OCI-M2 (cell line): ENCODE results near the gene KDM4C.

Source experiments
- DNase-seq: peaks from one replicate; lab custom pipeline; 2025; ENCODE audit not compliant: unreplicated experiment; lab: John Stamatoyannopoulos, UW

The KDM4C gene

DNA sequence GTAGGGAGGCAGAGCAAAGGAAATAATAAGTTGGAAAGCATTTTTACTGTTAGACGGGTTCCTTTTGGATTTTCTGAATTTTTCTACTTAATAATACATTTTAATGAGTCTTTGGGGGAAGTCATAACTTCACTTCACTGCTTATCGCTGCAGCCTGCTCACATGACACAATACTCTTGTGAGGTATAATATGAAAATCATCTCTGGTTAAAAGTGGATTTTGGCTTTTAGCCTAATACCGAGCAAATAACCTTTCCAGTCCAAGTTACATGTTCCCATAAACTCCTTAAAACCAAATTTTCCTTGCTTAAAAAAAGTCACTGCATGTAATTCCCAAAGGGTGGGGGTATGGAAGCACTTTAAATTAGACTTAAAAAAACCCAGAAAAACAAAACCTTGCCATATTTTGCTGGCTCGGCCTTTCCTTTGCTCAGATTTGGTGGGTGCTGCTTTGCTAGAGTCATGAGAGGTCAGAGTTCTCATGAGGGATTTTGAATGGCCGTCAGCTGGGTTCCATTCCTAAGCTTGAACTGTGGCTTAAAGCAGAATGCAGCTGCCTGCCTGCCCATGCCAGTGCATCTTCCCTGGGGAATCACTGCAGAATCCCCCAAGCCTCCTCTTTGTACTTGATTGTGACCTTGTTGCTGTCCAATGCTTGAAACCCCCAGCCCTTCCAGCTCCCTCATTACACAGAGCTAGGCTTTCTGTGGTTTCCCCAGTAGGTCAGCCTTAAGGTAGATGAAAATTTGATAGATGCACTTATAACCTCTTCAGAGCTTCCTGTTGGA, 331.8 kb downstream of the KDM4C start:
- DNase-seq = no peak

DNA sequence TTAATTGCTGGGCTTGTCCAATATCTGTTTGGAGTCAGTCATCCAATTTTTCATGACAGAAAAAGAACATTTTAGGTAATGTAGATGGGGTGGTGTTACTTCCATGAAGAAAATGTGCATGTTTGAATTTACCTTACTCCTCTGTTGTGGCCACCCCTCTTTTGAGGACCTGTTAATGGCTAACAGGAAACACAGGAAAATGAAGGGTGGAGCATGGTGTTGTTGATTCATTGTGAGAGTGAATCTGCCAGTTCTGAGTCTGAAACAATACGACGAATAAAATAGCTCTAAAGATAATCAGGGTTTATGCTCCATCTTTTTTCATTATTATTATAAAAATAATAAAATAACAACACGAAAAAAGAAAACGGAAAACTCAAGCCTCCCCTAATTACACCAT, 335.3 kb downstream of the KDM4C start:
- no peak for DNase-seq

DNA sequence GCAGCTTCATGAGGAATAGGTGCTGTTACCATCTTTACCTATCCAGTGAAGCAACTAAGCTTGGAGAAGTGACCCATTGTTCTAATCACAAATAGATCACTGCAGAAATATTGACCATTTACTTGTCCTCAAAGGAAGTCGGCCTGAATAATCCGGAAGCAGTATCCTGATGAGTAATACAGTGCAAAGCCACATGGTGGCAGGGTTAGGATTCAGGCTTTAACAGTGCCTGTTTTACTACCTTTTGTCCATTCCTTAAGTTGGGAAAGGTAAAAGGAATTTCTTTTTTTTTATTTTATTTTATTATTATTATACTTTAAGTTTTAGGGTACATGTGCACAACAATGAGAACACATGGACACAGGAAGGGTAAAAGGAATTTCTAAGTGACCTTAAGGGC, 336.3 kb downstream of the KDM4C start:
- DNase-seq = no peak

DNA sequence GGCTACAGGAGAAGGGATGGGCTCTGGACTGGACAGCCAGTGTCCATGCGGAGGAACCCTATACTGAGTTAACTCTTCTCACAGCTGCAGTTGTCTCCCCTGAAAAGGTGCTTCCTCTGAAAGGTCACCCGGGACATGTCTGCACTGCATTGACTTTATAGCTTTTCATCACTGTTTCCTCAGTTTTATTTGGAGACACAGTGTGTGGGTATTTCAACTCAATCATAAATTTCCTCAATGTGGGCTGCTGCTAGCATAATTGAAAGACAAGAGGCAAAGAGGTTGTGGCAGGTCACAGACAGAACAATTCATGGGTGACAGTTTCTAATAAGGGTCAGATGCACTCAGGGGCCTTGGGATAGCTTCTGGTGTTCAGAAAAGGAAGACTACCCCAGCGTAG, 336.8 kb downstream of the KDM4C start:
- no peak for DNase-seq

DNA sequence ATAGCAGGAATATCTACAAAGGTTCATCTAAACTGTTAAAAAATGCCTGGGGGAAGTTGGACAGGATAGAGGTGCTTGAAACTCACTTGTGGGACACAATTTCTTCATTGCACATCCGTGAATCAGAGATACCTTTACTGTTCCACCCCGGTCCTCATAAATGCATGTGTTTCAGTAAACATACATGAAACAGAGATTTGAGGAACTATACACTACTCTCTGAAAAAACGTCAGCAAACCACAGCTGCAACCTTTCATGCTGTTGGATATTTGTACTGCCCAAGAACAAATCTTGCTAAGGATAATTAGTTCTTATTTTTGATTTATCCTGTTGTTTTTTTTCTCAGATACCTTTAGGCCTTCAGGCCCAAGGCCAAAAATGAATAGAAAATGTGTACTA, 337.3 kb downstream of the KDM4C start:
- no peak for DNase-seq

DNA sequence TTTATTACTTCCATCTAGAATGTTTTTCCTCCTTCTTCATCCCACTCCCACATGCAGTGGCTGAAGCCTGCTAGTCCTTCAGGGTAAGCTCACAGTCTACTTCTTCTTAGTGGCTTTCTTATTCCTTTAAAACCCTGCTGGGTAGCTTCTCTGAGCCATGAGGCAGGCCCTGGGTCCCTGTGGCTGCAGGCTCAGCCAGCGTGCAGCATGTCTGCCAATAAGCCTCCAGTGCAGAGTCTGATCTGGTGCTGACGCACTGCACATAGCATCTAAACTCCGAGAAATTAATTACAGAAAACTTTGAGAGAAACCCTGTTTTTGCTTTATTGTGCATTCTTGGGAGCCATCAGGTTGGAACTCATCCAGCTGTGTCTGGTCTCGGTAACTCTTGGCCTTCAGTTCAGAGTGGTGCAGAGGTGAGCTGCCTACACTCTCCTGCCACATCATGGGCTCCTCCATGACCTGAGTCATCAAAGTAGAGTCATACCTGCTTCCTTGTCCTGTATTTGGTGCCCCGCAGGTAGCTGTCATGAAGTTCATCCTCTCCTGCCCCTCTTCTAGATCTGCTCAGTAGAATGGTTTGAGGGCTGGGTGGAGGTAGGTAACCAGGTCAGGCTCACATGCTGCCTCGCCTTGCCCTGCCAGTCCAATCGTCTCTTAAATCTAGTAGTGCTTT, 339.4 kb downstream of the KDM4C start:
- DNase-seq = no peak

DNA sequence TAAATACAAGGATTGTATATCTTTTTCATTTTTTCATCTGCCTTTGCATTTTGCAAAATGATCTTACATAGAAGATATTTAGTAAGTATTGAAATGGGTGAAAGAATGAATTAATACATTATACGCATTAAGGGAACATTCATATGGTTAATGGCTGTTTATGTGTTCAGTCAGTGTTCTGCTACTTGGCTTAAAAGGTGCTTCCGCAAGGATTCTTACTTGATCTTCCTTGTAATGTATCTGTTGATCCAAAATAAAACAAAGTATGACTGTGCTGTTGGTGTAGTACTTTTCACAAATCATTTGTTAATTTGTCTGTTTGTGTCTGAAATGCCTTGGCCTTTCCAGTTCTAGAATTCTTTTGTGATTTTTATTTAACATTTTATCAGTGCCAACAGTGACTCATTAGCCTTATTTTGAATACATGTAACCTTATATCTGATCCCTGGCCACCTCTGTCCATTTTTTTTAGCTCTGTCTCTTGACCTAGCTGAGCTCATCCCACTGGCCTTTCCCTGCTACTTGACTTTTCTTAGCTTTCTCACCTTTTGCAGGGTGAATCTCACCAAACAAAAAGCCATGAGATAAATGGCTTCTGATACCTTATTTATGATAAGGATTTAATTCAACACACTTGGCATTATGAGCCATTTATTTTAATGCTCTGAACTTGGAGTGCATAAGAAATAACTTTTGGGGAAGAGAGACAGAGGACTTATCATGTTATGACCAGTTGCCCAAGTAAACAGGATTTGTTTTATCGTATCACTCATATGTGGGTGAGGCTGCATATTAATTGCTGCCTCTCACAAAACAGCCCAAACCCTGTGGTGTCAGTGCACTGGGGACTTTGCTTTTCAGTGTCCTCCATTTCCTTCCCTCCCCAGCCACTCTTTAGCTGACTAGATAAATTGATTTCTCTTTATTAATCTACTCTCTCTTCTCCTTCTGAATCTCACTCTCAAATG, 340.3 kb downstream of the KDM4C start:
- DNase-seq = no peak

DNA sequence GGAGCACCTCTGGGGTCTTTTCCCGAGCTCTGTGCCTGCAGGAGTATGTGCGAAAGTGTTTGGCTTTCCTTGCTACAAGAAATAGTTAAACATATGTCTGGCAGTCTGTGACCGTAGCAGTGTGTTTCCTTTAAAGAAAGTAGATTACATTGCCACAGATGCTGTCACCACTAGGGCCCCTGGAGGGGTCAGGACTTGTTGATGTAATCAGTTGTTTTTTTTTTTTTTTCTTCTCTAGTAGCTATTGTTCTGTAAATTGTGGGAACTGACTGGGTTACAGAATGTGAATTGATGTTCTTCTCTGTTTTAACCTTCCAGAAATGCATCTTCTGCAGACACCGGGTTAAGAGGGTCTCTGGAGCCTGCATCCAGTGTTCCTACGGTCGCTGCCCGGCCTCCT, 345.6 kb downstream of the KDM4C start:
- no peak for DNase-seq

DNA sequence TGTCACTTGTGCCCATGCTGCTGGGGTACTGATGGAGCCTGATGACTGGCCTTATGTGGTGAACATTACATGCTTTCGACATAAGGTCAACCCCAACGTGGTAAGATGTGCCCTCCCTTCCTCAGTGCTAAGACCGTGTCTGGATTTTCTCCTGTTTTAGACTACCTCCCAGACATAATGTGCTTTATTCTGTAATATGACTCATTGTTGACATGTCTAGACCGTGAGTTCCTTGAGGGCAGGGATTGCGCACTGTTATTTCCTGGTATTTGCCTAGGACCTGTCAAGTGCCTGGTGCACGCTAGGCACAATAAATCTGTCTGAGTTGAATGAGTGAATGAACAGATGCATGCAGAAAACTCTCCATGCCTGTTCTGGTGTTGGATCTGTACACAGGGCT, 346.0 kb downstream of the KDM4C start:
- no peak for DNase-seq

DNA sequence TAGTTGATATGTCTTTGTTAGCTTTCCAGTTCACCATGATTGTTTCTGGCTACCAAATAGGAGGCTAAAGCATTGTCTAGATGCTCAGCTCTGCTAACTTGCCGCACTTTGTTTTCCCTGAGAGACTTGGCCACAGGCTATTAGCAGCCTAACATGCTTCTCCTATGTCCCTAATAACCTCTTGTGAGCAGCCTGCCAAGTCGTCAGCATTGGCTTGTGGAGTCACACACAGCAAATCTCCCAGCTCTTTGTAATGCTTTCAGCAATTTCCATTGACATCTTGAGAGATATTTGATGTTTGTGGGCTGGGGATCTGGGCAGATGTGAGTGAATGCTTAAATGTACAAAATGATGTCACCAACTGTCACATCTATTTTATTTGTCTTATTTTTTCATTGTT, 346.9 kb downstream of the KDM4C start:
- no peak for DNase-seq

DNA sequence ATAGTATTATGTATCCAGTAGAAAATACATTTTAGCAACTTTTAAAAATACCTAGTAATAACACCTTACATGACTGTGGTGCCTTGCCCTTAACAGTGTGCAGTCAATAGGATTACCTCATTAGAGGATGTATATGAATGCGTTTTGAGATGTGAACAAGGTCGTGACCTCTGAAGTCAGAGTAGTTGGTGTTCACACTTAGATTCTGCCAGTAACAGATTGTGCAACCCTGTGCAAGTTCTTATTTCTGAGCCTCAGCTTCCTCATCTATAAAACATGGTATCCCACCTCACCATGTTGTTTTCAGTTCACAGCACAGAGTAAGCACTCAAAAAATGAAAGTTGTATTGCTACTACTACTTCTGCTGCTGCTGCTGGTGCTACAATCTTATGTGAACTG, 347.3 kb downstream of the KDM4C start:
- no peak for DNase-seq

DNA sequence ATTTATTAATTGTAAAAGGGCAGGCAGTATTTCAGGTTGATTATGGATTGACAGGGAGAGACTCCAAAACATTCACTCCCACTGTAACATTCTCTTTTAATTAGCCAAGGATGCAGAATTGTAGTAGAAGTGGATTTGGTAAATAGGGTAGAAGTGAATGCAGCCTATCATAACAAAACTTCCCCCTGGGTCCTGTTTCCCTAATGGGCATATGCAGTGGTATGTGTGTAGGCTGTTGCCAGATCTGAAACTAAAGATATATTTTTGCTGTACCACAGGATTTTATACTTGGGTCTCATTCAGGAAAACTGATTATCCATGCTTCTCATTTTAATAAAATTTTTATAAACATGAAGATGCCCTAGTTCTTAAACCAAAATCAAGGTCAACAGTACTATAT, 351.2 kb downstream of the KDM4C start:
- DNase-seq = no peak

DNA sequence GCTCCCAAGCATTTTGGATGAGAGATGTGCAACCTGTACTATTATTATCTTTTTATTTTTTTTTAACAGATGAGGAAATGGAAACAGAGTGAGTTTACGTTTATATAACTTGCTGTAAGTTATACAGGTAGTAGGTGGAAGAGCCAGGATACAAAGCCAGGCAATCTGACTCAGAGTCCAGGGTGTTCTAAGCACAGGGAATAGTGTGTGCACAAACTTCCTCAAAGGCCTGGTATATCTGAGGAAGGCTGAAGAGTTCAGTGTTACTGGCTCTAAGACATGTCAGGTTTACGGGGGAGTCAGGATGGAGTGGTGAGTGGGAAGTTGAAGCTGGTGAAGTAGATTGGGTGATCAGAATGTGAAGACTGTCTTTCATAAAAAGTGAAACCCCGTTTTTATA, 353.6 kb downstream of the KDM4C start:
- no peak for DNase-seq

DNA sequence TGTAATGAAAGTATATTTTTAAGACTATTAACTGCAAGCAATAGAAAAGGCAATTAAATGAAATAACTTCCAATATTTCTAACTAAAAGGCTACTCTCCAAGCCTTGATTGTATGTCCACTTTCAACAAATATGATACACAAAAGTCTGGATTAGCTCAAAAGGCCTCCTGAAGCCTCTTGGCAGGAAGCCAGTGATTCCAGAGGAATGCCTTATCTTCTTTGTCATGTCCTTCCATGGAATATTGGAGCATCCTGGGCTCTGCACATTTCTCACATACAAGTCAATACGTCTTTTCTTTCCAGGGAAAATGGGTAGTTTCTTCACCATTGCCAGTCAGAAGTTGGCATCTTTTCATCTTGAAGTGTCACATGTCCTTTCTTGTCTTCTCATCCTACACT, 357.8 kb downstream of the KDM4C start:
- no peak for DNase-seq

DNA sequence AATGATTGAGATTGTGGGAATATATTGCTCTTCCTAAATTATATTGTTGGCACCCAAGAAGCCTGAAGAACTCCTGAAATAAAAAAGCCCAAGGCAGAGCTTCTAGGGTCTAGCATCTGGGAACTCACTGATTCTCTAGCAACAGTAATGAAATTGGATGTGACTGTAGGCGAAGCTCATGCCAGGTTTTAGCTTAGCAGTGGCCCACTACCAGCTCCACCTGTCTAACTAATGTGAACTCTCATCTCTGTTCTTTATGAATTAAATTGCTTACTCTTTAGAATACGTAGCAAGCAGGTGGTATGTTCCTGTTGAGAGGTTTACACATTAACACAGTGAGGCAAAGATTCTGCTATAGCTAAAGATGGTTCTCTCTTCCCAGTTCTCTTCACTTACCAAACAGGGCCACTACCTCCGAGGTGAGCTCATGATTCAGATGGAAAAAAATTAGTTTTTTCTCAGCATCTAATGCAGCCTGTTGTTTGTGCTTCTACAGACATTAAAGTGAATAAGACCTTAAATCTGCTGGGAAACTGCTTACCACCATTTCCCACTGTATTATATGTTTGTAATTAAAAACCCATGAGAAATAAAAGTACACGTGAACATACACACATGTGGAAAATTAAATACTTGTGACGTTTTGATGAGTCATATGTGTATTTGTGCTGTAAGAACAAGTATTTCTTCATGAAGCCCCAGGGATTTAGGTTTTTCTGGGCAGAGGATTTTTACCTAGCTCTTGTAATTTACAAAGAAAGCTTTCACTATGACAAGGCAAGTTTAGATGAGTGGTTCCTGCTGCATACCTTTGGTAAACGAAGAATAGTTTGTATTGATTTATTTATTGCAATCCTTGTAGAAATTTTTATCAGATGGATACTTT, 360.1 kb downstream of the KDM4C start:
- no peak for DNase-seq

DNA sequence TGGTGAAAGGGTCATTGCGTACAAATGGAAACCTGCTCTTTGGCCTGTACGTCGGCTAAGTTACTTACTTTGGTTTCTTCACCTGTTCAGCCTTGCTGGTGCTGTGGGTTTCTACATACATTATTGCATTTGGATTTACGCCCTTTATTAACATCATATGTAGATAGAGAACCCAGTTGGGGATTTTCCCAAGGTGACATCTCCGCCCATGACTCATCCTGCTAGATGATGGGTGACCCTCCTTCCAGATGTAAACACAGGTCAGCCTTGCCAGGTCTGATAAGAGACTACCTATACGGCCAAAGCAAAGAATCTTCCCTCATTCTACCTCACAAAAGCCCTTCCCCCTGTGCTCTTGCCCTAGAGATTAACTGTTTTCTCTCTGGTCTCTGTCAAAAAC, 360.9 kb downstream of the KDM4C start:
- no peak for DNase-seq

DNA sequence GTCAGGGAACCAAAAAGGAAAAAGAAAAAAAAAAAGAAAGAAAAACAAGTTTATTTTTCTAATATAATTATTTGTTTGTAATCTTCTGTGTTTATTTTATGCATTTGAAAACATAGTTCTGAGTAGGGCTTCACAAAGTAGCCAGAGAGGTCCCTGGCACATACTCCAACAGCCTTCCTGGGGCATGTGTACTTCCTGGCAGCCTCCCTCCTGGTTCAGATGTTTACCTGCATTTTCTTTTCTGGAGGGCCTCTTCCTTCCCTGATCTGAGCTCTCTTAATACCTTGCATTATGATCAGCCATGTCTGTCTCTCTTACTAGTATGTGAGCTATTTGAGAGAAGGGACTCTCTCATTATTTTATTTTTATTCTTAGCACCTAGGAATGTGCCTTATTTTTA, 361.8 kb downstream of the KDM4C start:
- DNase-seq = no peak

DNA sequence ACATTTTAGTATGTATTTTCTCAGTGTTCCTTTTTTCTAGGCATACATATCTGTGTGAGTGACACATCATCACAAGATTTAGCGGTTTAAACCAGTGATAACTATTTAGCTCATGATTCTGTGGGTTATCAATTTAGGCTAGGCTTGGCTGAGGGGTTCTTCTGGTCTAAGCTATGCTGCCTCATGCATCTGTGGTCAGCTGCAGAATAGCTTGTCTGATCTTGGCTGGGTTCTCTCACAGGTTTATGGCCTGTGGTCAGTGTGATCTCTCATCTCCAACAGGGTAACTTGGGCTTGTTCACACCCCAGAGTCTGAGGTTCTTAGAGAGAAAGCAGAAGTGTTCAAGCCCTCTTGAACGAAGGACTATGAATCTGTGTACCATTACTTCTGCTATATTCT, 363.3 kb downstream of the KDM4C start:
- no peak for DNase-seq

DNA sequence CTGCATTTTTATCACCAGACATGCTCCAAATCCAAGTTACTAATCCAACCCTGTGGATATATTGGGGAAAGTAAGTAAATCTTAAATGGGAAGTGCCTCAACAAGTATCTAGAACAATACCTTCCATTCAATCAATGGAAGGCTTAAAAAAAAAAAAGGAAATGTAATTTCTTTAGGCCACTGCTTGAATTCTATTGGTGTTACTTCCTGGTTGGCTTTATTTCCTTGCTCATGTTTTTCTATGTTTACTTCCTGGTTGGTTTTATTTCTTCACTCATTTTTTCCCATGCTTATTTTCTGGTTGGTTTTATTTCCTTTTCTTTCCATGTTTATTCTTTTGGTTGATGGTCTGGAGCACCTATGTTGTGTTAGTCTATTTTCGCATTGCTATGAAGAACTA, 363.9 kb downstream of the KDM4C start:
- DNase-seq = no peak

DNA sequence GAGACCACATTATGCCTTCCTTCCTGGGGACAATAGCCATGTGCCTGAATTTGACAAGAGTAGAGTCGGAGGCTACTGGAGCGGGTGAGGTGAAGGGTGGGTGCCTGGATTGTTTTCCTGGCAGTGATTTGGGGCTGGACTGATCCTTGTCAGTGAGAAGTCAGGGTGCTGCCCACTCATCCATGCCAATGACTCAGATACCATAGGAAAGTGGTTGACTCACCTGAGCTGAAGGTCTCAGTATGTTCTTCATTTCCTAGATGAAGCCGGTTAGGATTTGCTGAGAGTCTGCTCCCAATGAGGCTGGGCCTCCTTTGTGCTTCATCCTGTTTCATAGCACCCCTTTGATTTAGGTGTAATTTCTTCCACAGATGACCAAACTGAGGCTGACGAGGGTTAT, 366.0 kb downstream of the KDM4C start:
- DNase-seq = no peak

DNA sequence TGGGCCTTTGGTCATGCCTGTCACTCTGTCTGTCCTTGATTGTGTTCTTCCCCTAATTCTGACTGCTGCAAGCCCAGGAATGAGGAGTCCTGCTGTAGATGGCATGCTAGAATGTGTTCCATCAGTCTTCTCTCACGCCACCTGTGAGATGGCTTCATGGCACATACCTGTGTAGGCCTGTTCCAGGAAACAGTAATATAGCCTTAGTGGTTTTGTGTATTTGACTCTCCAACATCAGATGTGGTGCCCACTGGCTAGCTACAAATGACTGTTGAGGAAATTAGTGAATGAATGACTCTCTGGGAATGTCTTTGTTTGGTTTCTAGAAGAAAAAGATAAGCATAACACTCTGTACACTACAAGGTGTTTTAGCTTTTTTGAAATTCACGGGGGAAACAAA, 367.5 kb downstream of the KDM4C start:
- no peak for DNase-seq
